HG03469 (cell line): ENCODE measurements around the gene ADSL.

Experiments
- ATAC-seq: cut with Tn5 transposase; IDR thresholded peaks from one replicate; pipeline ENCODE4 v1.9.1; 2021; ENCODE audit warnings: mild to moderate bottlenecking, moderate library complexity, moderate number of reproducible peaks; ENCODE audit not compliant: unreplicated experiment

Gene ADSL

DNA sequence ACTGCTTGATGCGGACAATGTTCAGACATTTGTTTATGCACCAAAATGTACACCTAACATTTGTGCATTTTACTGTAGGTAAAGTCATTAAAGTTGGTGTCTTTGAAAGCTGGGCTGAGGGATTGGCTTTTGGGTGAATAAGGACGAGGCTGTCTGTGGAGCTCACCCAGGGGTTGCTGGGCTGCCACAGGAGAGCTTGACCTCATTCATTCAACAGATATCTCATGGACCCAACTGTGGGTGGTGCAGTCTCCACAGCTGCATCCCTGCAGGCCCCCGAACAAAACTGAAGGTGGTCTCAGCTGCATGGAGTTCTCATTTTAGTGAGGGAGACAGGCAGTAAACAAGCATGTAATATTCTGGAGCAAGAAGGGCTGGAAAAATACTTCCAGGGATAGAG lies 56.8 kb downstream of the ADSL start:
- no peak for ATAC-seq

DNA sequence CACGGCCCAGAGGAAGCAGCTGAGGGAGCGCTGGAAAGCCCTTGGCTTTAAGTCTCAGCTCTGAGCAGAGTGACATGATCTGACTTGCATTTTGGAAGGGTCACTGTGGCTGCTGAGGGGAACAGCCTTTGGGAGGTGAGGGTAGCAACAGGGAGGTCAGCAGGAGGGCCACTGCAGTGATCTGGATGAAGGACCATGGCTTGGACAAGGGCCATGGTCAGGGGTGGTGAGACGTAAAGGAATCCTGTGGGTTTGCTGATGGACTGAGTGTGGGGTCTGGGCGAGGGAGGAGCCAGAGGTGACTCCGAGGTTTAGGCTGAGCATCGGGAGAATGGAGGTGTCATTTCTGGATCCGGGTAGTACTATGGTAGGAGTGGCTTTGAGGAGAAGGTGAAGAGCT lies 57.4 kb downstream of the ADSL start:
- ATAC-seq: no peak

DNA sequence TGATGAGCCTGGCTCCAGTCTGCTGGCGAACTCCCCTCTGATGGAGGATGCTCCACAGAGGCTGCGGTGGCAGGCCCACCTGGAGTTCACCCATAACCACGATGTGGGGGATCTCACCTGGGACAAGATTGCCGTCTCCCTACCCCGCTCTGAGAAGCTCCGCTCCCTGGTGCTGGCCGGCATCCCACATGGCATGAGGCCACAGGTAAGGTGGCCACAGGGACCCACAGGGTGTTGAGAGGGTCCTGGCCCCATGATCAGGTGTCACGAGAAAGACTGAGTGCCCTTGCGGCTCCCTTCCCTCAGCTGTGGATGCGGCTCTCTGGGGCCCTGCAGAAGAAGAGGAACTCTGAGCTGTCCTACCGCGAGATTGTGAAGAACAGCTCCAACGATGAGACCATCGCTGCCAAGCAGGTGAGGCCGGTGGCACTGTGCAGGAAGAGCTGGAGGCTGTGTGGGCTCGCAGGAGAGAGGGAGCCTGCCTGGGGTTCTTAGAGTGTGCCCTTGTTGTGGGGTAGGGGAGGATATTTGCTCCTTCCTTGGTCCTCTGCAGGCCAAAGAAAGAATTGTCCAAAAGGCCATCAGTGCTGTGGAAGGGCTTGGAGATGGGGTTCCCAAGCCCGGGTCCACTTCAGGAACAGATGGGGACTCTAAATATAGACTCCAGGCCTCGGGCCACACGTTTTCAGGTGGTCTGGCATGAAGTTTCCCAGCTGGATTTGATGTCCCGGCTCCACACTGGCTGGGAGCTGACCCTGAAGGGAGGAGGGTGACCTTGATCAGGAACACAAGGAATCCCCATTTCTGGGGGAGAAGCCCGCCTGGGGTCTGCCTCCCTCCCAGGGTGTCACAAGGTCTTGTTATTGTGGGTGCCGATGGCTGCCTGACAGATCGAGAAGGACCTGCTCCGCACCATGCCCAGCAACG lies 58.2 kb downstream of the ADSL start:
- ATAC-seq: no peak

DNA sequence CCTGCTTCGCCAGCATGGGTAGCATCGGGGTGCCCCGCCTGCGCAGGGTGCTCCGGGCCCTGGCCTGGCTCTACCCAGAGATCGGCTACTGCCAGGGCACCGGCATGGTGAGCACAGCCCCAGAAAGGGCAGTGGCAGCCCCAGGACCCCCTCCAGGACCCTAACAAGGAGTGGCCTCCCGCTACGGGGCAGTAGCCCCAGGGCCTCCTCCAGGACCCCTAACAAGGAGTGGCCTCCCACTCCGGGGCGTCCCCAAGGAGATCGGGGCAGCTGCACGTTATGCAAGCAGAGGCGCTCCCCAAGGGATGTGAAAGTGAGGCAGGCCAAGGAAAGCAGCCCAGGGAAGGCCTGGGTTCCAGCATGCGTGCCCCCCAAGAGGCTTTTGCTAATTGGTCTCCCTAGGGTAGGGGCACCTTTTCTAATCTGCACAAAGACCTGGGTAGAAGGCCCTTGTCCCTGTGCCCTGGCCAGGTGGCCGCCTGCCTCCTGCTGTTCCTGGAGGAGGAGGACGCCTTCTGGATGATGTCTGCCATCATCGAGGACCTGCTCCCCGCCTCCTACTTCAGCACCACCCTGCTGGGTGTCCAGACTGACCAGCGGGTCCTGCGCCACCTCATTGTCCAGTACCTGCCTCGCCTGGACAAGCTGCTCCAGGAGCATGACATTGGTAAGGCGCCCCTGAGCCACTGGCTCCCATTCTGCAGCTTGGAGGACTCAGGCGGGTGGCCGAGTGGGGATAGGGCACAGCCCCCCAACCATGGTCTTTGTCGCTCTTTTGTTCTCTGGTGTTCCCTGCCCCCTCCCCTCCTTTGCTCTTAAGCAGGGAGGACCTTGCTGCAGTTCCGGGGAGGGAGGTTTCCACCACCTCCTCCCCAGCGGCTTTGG lies 59.1 kb downstream of the ADSL start:
- ATAC-seq: no peak

DNA sequence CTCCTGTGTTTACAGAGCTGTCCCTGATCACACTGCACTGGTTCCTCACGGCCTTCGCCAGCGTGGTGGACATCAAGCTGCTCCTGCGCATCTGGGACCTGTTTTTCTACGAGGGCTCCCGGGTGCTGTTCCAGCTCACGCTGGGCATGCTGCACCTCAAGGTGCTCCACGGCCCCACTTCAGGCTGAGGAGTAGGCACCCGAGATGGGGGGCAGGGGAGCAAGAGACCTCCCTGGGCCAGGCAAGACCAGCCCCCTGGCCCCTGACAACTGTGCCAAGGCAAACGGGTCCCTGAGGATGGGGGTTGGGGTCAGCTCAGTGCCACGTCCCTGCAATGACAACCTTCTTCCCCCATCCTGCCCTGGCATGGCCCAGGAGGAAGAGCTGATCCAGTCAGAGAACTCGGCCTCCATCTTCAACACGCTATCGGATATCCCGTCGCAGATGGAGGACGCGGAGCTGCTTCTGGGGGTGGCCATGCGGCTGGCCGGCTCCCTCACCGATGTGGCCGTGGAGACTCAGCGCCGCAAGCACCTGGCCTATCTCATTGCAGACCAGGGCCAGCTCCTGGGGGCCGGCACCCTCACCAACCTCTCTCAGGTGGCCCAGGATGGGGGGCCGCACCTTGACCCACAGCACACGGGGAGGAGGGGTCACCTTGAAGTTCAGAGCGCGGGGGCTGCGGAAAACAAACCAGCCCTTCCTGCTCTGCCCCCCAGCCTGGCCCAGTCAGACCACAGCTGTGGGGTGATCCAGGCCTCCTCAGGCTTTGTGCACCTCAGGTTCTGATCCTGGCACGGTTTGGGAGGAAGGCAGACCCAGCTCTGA lies 60.0 kb downstream of the ADSL start:
- ATAC-seq: no peak

DNA sequence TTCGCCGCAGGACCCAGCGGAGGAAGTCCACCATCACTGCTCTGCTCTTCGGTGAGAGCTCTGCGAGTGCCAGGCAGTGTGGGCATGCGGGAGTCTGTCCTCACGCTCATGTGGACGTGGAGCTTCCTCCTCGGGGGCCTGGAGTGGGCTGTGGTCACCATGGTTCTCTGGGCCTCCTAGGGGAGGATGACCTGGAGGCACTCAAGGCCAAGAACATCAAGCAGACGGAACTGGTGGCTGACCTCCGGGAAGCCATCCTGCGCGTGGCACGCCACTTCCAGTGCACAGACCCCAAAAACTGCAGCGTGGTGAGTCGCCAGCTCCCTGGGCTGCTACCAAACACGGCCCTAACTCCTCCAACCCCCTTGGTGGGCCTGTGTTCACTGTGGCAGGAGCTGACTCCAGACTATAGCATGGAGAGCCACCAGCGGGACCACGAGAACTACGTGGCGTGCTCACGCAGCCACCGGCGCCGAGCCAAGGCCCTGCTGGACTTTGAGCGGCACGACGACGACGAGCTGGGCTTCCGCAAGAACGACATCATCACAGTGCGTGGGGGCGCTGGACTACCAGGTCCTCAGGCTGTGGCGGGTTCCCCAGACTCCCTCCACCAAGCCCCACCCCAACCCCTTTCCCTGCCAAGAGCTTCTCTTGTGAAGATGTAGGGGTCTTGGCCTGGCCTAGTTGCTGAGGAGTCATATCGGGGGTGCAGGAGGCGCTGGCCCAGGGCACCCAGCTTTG lies 60.9 kb downstream of the ADSL start:
- ATAC-seq: no peak

DNA sequence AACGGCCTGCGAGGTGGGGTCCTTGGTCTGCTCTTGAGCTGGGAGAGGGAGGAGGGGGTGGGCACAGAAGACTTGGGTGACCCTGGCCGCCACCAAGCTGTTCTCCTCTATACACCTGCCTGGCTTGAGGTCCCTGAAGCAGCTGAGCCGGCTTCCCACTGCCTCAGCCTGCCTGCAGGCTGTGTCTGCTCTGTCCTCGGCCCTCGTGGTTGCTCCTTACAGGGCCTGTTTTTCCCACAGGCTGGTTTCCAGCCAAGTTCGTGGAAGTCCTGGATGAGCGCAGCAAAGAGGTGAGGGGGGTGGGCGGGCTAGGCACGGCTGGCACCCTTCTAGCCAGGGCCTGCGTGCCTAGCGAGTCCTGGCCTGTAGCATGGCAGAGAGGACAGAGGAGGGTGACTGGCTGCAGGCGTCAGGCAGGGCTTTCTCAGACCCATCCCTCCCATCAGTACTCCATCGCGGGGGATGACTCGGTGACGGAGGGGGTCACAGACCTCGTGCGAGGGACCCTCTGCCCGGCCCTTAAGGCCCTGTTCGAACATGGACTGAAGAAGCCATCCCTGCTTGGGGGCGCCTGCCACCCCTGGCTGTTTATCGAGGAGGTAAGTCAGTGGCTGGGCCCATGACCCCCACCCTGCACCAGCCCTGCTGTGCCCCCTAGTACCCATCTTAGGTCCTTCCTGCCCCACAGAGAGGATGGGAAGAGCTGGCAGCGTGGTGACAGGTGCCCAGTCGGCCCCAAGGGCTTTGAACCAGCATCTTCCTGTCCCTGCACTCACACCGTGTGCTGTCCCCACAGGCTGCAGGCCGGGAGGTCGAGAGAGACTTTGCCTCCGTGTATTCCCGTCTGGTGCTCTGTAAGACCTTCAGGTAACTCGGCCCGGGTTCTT lies 61.8 kb downstream of the ADSL start:
- ATAC-seq: no peak

DNA sequence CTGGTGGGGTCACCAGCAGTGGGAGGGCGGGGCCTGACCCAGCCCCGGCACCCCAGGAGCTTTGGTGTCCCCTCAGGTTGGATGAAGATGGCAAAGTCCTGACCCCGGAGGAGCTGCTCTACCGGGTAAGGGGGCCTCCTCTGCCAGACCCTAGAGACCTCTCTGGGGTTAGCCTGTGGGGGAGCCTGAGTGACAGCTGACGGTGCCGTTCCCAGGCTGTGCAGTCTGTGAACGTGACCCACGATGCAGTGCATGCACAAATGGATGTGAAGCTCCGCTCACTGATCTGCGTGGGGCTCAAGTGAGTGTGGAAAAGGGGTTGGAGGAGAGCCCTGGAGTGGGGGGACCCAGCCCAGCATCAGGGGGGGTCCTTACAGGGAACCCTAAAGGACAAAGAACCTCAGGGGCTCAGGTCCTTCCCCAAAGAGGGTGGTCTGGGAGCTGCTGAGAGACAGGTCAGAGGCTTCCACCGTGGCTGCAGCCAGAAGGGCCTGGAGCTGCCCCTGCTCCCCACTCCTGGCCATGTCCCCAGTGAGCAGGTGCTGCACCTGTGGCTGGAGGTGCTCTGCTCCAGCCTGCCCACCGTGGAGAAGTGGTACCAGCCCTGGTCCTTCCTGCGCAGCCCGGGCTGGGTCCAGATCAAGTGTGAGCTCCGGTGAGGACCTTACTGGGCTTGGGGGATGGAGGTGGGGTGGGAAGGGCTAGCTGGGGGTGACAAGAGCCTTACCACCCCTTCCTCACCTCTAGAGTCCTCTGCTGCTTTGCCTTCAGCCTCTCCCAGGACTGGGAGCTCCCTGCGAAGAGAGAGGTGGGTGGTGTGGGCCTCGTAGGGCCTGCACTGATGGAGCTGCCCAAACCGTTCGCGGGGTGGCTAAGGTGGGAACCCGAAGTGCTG lies 62.7 kb downstream of the ADSL start:
- ATAC-seq: no peak

DNA sequence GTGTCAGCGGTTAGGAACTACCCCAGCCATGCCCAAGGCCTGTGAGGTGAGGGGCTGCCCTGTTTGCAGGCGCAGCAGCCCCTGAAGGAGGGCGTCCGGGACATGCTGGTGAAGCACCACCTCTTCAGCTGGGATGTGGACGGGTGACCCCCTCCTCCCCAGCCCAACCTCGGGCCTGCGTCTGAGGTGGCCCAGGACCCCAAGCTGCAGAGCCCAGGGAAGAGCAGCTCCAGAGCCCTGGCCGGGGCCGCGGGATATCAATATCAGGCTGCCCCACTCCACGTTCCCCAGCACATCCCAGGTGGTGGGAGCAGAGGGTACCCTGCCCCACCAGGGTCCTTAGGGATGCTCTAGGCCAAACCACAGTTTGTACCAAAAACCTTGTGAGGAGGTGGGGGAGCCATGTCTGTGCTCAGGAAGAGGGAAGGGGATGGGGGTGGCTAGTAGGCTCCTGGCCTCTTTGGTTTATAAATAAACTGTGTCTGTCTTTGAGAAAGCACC lies 63.4 kb downstream of the ADSL start:
- no peak for ATAC-seq

DNA sequence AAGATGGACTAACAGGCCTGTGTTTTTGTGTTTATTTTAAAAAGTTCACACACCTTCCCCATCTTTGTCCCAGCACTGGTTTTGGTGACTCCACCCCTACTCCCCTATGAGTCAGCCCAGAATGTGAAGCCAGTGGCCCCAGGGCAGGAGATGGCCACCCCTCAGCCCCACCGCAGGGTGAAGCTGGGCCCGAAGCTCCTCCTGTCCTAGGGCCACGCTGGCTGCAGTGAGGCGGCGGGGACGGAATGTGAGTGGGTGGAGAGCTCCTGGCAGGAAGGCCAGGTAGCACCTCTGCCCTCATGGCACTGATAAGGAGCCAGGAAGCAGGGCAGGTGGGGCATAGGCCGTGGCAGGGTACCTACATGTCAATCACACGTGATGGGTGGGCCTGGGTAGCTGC lies 64.0 kb downstream of the ADSL start:
- no peak for ATAC-seq

DNA sequence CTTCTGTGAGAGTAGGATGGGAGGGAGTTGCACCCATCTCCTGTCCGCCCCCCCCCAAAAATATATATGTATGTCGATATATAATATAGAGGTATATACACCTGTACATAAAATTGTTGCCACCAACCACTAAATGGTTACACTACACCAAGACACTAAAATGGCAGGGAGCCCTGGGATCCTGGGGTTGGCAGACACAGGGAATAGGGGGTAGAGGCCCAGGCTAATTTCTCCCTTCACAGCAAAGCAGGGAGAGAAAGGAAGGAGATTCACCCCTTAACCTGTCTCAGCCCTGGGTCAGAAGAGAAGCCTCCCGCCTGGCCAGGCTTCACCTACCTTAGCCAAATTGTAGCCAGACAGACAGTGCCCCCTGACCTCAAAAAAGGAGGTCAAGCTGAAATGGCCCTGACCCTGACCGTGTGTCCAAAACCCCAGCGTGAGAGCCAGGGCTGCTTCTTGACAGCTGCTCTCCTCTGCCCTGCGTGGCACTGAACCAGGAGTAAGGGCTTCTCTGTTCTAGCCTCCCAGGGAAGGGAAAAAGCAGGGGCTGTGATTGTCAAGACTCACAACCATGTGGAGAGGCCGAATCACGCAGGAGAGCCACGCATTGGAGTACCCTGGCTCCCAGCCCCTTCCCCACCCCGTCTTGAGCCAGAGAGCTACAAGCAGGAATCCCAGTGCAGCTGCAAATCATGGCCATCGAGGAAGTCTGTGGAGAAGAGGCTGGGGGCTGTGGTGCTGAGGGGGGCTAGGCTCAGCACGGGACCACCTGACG lies 64.6 kb downstream of the ADSL start:
- ATAC-seq: no peak

DNA sequence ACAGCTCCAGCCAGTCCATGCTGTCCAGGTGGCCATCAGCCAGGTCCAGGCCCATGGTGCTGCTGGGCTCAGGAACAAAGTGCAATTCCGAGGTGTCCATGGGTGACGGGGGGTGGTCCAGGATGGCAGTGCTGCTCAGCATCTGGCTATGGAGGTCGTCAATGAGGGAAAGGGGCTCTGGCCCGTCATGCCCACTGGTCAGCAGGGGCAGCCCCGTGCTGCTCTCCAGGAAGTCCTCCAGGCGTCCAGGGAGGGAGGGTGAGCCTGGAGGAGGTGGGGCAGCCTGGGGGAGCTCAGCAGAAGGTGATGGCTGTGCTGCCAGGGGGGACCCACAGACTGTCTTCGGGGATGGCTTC lies 65.2 kb downstream of the ADSL start:
- no peak for ATAC-seq

DNA sequence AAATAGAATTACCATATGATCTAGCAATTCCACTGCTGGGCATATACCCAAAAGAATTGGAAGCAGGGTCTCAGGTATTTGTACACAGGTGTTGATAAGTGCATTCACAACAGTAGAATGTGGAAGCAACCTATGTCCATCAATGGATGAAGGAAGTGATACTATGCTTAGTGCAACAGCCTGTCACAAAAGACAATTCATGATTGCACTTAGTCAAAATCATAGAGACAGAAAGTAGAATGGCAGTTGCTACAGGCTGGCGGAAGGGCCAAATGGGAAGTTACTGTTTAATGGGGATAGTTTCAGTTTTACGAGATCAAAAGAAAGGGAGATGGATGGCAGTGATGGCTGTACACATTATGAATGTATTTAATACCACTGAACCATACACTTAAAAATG lies 66.1 kb downstream of the ADSL start:
- ATAC-seq: no peak

DNA sequence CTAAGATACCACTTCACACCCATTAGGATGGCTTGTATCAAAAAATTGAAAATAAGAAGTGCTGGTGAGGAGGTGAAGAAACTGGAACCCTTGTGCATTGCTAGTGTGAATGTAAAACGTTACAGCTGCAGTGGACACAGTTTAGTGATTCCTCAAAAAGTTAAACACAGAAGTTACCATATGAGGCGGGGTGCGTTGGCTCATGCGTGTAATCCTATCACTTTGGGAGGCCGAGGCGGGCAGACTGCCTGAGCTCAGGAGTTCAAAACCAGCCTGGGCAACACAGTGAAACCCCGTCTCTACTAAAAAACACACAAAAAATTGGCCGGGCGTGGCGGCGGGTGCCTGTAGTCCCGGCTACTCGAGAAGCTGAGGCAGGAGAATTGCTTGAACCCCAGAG lies 67.6 kb downstream of the ADSL start:
- no peak for ATAC-seq

DNA sequence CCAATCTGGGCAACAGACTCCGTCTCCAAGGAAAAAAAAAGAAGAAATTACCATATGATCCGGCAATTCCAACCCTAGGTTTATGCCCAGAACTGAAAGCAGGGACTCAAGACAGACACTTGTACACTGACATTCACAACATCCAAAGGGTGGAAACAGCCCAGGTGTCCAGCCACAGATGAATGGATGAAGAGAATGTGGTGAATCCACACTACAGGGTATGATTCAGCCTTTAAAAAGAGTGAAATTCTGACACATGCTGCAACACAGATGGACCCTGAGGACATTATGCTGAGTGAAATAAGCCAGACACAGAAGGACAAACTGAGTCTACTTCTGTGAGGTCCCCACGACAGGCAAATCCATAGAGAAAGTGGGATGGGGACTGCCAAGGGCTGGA lies 68.0 kb downstream of the ADSL start:
- no peak for ATAC-seq

DNA sequence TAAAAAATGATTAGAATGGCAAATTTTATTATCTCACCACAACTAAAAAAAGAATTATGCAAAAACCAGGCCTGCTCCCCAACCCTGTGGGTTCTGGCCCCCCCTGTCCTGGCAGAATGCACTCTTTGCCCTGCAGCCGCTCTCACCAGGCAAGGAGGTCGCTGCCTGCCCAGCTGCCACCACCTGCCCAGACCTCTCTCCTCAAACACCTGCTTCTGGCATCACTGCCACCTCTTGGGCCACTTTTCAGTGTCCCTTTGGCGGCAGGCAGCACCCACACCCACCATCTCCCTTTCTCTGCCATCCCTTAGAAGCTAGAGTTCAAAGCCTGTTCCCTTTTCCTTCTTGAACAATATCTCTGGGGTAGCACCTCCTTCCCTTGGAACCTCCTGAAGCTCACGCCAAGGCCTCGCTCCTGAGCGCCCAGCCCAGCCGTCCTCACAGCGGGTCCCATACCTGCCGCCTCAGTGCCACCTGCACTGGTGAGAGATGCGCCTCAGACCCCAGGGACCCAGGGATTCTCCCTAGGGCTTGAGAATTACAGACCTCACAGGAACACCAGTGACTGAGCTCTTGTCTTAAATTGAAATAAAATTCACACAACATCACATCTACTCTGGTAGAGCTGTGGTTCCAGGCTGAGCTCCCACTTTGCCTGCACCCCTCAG lies 68.7 kb downstream of the ADSL start:
- no peak for ATAC-seq
